ENCODE results near the gene IFI30.
"Not testable (repeated sequence)": the region's sequence is repeated elsewhere in the genome, so short reads cannot be mapped to it uniquely, and the experiment has no call there.

Gene IFI30

DNA sequence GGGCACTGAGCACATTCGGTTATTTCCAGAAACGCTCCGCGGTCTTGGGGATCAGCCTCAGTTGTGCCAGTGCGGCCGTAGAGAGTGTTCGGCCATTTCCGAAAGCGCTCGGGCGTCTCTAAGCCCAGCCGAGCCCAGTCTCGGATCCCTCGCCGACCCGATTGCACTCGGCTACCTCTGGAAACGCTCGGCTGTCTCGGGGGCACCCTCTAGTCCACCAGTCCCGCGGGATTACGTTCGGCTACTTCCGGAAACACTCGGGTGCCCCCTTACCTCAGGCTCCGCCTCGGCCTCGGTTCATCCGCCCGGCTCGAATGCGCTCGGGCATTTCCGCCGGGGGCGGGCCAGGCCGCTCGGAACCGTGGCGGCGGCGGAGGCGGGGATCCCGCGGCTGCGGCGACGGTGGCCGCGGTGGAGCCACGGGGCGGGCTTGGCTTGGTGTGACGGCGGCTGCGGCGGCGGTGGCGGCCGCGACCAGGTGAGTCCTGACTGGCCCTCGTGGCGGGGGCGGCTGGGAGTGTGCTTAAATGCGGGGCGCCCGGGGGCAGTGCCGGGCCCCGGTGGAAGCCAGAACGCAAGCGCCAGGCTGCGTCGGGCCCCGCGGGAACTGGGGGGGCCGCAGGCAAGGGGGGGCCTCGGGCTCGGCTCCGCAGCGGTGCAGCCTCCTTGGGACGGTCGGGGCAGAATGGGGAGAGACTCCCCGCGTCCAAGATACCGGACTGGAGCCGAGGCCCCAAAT lies 20.6 kb upstream of the IFI30 start, which contains the start of gene PIK3R2:
Gene PIK3R2 (plus strand): TSS at position 347 of the 739 bp plus-strand sequence. CDS start 2,717 bp downstream, outside the sequence.
- peak; percentile 91 for ATAC-seq
- peak; percentile 100 for DNase-seq

DNA sequence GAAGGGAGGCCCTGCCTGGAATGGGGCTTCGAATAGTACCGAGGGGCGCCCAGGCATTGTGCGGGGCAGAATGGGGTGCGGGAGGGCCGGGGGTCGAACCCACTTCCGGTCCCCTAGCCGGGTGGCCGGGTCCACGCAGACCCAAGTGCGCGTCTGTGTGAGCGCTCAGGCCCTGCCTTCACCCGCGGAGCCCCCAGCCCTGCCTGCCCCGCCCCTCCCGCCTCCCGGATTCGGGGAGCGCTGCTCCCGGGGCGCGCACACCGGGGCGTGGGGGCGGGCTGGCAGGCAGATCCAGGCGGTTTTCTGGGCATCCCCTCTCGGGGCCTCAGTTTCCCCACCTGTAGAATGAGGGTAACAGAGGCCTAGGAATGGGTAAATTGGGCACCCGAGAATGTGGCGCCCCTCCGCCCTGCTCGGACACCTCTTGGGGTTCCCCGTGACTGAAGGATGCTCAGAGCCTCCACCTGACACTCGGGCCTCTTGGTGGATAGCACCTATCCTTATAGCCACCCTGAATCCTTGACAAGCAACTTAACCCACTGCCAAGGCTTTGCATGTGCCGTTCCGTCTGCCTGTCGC lies 20.0 kb upstream of the IFI30 start:
- peak; percentile 41 for DNase-seq

DNA sequence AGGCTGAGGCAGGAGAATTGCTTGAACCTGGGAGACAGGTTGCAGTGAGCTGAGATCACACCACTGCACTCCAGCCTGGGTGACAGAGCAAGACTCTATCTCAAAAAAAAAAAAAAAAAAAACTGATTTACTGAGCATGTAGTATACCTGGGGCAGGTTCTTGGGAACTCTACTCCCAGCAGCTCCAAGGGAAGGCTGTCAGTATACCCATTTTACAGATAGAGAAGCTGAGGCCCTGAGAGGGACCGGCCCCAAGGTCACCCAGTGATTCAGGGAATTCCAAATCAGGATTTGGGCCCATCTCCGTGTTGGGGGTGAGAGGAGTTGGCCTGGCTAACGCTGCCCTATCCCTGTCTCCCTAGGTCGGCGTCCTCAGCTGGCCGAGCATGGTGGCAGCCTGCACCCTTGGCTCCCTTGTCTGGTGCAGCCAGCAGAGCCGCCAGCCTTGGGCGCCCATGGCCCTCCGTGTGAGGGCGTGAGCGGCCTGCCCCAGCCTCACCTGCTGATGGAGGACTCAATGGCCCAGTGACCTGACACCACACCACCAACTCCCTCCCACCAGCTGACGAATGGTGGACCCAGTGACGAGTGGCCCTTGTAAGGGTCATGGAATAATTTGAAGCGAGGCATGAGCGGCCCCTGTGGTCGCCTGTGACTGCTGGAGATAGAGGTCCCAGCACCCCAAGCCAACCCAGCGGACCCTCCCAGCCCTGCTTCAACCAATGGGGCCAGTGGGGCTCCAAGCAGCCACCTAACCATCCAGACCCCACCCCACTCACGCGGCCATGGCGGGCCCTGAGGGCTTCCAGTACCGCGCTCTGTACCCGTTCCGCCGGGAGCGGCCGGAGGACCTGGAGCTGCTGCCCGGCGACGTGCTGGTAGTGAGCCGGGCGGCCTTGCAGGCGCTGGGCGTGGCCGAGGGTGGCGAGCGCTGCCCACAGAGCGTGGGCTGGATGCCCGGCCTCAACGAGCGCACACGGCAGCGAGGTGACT lies 18.2 kb upstream of the IFI30 start:
- DNase-seq (no peak), ATAC-seq (no peak)

More for the DNA sequence above, 20.0 kb upstream of the IFI30 start:
- ATAC-seq, result no peak

DNA sequence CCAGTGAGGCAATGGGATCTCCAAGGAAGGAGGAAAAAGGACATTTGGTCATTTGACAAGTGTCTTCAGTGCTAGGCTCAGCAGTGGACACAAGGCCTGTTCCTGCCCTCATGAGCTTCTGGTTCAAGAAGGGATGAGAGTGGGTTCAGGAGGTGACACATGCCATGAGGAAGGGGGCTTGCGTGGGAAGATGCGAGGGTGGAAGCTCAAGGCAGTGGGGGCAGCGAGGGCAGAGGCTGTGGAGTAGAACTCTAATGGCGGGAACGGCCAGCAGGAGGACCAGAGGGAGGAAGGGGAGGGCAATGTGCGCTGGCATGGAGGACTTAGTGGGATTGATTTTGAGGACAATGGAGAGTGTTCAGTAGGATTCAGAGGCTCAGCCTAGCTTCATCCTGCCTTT lies 17.3 kb upstream of the IFI30 start:
- ATAC-seq (no peak), DNase-seq (no peak)

DNA sequence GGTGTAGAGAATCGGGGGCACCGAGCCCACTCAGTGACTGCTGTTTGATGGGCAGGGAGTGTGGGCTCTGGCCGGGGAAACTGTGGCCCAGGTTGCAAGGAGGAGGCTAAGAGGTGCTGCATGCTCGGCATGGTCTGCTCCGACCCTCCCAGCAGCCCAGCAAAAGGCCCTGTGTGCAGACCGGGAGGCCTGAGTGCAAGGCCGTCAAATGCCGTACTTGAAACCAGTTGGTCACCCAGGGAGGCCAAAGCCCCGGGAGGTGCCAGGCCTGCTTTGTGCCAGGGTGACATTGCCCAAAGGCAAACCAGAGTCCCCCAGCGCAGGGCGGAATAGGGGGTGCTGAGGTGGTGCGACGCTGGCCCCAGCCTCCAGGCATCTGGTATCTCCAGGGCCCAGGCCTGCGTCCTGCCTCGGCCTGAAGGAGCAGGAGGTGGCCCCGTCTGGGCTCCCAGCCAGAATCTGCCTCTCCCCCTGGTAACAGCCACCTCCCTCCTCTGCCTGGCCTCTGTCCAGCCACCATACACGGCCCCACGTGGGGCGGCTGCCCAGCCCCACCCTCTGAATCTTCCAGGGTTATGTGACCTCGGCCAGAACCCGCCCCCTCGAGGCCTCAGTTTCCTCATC lies 16.7 kb upstream of the IFI30 start:
- no peak for DNase-seq
- no peak for ATAC-seq

DNA sequence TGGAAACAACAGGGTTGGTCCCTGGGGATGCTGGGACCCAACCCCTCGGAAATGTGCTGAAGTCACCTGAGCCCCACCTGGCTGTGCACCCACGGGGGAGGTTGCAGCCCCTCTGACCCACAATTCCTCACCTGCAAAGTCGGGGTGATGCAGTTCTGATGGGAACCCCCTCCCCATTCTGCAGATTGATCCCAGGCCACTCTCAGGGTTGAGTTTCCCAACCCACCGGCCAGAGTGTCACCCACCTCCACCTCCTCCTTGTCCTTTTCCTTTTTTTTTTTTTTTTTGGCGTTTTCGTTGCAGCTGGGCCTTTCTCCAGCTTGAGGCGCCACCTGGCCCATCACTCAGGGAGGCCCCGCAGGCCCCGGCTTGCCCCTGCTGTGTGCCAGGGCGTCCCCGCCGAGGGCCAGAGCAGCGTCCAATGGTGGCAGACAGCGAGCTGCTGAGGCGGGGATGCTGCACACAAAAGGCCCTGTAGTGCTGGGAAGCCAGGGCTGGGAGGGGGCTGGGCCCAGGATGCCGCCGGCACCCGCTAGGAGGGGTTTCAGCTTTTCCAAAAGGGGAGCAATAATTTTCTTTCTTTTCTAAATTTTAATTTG lies 16.0 kb upstream of the IFI30 start:
- ATAC-seq (no peak), DNase-seq (no peak)

DNA sequence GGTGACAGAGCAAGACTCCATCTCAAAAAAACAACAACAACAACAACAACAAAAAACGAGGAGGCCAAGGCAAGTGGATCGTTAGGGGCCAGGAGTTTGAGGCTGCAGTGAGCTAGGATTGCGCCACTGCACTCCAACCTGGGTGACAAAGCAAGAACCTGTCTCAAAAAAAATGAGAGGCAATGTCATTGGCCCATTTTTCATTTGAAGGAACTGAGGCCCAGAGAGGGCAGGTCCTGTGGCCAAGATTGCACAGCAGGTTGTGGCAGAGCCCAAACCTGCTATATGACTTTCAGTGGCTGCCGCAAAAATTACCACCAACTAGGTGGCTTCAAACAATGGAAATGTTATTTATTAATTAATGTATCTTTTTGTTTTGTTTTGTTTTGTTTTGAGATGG lies 15.1 kb upstream of the IFI30 start:
- ATAC-seq, result no peak
- DNase-seq, result no peak

DNA sequence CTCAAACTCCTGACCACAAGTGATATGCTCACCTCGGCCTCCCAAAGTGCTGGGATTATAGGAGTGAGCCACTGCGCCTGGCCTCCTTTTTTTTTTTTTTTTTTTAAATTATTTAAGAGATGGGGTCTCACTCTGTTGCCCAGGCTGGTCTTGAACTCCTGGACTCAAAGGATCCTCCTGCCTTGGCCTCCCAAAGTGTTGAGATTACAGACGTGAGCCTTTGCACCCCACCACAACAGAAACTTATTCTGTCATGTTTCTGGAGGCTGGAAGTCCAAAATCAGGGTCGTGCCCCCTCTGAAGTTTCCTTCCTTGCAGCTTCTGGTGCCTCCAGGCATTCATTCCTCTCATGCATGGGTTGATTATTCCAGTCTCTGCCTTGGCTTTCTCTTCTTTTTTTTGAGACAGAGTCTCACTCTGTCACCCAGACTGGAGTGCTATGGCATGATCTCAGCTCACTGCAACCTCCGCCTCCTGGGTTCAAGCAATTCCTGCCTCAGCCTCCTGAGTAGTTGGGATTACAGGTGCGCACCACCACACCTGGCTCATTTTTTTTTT lies 14.5 kb upstream of the IFI30 start:
- ATAC-seq, DNase-seq: not testable (repeated sequence)

DNA sequence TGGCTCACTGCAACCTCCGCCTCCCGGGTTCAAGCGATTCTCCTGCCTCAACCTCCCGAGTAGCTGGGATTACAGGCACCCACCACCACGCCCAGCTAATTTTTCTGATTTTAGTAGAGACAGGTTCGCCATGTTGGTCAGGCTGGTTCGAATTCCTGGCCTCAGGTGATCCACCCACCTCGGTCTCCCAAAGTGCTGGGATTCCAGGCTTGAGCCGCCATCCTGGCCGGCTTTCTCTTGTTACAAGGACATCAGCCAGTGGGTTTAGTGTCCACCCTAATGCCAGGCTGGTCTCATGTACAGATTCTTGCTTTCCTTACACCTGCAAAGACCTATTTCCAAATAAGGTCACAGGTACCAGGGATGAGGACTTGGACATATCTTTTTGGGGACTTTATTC lies 13.8 kb upstream of the IFI30 start:
- DNase-seq (no peak), ATAC-seq (no peak)

DNA sequence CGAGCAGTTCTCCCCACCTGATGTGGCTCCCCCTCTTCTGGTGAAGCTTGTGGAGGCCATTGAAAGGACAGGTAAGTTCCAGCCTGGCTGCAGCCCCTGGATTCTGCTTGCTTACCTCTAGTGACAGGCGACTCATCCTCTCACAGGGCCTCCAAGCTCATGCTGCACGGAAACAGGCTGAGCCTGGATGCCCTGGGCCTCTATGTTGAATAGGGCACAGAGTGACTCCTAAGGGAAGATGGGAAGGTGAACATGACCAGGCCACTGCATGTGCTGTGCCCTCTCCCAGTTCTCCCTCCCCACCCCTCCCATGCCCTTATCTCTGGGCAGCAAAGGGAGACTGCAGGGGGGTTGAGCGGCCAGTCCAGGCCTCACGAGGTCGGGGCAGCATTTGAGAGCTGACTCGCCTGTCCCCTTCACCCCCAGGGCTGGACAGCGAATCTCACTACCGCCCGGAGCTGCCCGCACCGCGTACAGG lies 13.1 kb upstream of the IFI30 start:
- ATAC-seq (peak; percentile 29), DNase-seq (no peak)

DNA sequence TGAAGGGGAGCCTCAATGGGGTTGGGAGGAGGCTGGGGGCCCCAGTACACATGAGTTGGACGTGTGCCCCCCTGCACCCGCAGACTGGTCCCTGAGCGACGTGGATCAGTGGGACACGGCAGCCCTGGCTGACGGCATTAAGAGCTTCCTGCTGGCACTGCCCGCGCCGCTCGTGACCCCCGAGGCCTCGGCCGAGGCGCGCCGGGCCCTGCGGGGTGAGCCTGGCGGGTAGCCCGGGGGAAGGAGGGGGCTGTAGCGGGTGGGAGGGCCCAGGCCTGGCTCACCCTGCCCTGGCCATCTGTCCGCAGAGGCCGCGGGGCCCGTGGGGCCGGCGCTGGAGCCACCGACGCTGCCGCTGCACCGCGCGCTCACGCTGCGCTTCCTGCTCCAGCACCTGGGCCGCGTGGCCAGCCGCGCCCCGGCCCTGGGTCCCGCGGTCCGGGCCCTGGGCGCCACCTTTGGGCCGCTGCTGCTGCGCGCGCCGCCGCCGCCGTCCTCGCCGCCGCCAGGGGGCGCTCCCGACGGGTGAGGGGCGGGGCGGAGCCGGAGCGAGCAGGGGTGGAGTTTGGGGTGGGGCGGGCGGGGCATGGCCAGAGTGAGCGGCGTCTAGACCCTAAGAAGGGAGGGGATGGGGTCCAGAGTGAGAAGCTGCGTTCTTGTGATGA lies 12.5 kb upstream of the IFI30 start:
- DNase-seq (peak; percentile 89), ATAC-seq (peak; percentile 87)

DNA sequence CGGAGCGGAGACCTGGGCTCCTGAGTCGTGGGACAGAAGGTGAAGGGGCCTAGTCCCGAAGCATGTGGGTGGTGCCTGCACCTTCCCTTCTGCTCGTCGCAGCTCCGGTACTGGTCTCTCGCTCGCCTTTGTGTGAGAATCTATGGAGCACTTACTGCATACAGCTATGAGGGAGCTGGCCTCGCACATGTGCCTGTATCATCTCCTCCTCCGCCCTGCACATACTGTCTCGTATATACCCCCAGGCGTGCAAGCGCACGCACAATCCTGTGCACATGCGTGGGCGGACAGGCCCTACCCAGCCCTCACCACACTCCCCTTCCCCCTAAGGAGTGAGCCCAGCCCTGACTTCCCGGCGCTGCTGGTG lies 12.0 kb upstream of the IFI30 start:
- DNase-seq (no peak), ATAC-seq (peak; percentile 21)

DNA sequence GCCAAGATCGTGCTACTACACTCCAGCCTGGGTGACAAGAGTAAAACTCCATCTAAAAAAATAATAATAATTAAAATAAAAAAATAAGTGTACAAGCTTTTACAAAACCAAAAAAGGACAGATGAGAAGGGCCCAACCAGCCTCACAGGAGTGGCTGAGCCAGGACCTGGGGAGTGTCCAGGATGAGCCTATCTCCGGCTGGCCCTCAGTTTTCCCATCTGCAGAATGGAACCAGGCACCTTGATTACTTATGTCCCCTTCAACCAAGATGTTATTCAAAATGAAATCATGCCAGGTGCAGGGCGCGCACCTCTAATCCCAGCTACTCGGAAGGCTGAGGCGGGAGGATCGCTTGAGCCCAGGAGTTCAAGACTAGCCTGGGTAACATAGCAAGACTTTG lies 9.5 kb upstream of the IFI30 start:
- DNase-seq (no peak), ATAC-seq (no peak)

DNA sequence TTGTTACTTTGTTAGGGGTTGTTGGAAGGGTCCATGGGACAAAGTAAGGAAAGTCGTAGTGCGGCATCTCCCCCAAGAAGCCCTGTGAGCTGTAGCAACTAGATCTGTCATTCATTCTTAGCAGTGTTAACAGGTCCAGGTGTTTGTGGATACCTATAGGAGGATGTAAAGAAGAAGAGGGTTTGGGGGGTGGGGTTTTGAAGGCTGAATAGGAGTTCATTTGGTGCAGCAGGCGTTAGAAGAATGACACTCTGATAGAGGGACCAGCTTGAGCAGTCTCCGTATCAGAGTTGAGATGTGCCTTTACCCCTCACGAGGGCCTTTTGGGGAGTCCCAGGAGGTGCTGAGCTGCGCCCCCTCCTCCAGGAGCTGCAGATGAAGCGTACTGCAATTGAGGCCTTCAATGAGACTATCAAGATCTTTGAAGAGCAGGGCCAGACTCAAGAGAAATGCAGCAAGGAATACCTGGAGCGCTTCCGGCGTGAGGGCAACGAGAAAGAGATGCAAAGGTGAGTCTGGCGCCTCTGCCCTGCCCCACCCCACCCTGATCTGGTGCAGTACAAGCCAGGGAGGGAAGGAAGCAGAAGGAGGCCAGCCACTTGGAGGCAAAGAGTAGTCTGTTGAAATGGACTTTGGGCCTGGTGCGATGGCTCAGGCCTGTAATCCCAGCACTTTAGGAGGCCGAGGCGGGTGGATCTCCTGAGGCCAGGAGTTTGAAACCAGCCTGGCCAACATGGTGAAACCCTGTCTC lies 7.6 kb upstream of the IFI30 start:
- DNase-seq, result no peak
- no peak for ATAC-seq

DNA sequence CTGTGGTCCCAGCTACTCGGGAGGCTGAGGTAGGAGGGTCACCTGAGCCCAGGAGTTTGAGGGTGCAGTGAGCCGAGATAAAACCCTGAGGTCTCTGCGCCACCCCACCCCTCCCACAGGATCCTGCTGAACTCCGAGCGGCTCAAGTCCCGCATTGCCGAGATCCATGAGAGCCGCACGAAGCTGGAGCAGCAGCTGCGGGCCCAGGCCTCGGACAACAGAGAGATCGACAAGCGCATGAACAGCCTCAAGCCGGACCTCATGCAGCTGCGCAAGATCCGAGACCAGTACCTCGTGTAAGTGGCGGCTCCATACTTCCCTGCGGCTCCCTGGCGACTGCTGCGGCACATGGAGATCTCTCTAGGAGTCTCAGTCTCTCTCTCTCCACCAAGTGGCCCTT lies 6.6 kb upstream of the IFI30 start:
- DNase-seq (no peak), ATAC-seq (no peak)

DNA sequence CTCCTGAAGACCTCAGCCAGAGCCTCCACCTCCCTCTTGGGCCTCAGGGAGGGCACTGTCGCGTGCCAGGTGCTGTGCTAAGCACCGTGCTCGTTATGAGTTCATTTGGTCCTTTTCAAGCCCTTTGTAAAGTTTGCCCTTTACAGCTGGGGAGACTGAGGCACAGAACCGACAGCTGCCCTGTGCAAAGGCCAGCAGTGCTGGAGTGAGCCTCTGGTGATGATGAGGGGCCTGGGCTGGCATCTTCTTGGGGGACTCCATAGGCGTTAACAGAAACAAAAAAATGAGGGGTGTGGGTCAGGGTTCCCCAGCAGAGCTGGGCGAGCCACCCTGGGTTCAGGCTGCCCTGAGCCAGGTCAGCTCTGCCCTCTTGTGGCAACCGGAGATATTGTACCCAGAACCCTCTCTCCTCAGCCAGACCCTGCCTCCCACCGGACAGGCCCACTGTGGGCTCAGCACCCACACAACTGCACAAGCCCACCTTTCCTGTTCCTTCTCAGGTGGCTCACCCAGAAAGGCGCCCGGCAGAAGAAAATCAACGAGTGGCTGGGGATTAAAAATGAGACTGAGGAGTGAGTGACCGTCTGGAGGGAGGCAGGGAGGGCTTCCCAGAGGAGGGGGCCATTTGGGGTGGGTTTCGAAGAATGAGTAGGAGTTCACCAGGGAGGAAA lies 5.5 kb upstream of the IFI30 start:
- DNase-seq (peak; percentile 74), ATAC-seq (peak; percentile 74)

DNA sequence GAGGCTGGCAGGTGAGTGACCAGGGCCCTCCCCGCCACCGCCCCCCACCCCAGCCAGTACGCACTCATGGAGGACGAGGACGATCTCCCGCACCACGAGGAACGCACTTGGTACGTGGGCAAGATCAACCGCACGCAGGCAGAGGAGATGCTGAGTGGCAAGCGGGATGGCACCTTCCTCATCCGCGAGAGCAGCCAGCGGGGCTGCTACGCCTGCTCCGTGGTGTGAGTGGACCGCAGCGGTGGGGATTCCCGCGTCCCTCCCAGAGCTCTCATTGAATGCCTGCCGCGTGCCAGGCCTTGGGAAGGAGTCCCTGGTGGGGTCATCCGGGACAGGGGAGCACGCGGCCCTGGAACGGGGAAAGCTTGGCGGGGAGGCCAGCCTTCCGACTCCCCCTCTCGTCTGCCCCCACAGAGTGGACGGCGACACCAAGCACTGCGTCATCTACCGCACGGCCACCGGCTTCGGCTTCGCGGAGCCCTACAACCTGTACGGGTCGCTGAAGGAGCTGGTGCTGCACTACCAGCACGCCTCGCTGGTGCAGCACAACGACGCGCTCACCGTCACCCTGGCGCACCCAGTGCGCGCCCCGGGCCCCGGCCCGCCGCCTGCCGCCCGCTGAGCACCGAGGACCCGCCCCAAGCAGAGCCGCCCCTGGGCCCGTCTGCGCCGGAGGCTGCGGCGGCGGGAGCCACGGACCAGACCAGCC lies 4.8 kb upstream of the IFI30 start:
- ATAC-seq (no peak), DNase-seq (no peak)

DNA sequence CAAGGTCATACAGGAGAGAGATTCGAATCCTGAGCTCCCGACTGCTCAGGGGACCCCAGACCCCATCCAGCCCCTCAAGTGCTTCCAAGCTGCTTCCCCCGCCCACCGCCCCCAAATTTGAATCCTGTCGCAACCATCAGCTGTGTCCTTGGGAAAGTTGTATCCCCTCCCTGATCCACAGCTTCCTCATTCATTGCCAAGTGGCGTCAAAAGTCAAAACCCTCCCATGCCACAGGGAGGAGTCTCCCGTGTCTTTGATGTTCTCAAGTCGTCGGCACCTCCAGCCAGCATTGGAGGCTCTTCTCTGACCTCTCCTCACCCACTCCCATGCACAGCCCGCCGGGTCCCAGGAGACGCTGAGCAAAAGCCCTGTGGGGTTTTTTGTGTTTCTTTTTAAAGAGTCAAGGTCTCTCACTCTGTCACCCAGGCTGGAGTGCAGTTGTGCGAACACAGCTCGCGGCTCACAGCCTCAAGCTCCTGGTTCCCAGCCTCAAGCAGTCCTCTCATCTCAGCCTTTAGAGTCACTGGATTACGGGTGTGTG lies 2.8 kb upstream of the IFI30 start:
- ATAC-seq, result no peak

More for the DNA sequence above, 2.8 kb upstream of the IFI30 start:
- DNase-seq, result no peak

All from stimulated activated naive CD8-positive, alpha-beta T cell treated with anti-CD3 and anti-CD28 coated beads, Interleukin-15, Interleukin-2, amounts not matched to agents 100 U/mL and 50 U/mL, for 24 hours (primary cell).